Uterus (tissue), 4 donors: ENCODE measurements around the gene TMPRSS3. TPM values are rescaled to one million over a fixed set of nuclear protein-coding genes. Genes with fewer than 3 reads are reported as not detected.

Experiments used
- DNase-seq, 2 donors: peaks; one replicate each; pipeline ENCODE4 v3.0.0-alpha.2; 2019 to 2020
- H3K27ac ChIP-seq, 2 donors: fragments of 200-600 bp; sonication (generic); 1 replicate in 1 of 2; 2 replicates in 1 of 2; pipeline ENCODE4 v1.5.1; 2016 to 2018
- H3K27me3 ChIP-seq, 2 donors: fragments of 200-600 bp; sonication (generic); one replicate each; pipeline ENCODE4 v1.5.1; 2018 to 2019; ENCODE audit warnings: control low read depth in 1 of 2
- H3K36me3 ChIP-seq, 2 donors: fragments of 200-600 bp; sonication (generic); one replicate each; pipeline ENCODE4 v1.5.1; 2019; ENCODE audit warnings: control low read depth in 1 of 2
- H3K4me1 ChIP-seq, 2 donors: fragments of 200-600 bp; sonication (generic); one replicate each; pipeline ENCODE4 v1.5.1; 2018 to 2019; ENCODE audit warnings: control low read depth in 1 of 2
- H3K4me3 ChIP-seq, 2 donors: fragments of 200-600 bp; sonication (generic); 1 replicate in 1 of 2; 2 replicates in 1 of 2; pipeline ENCODE4 v1.5.1; 2018 to 2019; ENCODE audit warnings: mild to moderate bottlenecking in 1 of 2
- H3K9me3 ChIP-seq, 2 donors: fragments of 200-600 bp; sonication (generic); one replicate each; pipeline ENCODE4 v1.5.1; 2019; ENCODE audit warnings: control low read depth in 1 of 2
- POLR2A ChIP-seq, 2 donors: fragments of 450-650 bp; IDR thresholded peaks; one replicate each; pipeline ENCODE4 v1.6.1; 2016; ENCODE audit warnings: antibody characterized with exemption in 2 of 2, mild to moderate bottlenecking in 1 of 2, moderate library complexity in 1 of 2
- intact Hi-C: fragments of 100-400 bp; cut with DNase I; formaldehyde crosslinking; loops from one replicate; pipeline ENCODE4 v1.15.1; 2023; ENCODE audit warnings: low total_unique reads
- total RNA-seq, 4 donors: library from RNA; depleted of rRNA in 3 of 4; stranded (reverse); fragments of >200 nt in 3 of 4; gene quantifications; one replicate each; pipeline versions ENCODE4 v1.1.0 to v1.2.4, GENCODE V29; 2014 to 2023
- TF ChIP-seq, protein P1 (sequence below), 4 experiments: fragments of 200-600 bp in 2 of 4; fragments of 450-650 bp in 2 of 4; sonication (generic) in 2 of 4; IDR thresholded peaks; one replicate each; pipeline ENCODE4 v1.5.1; 2016 to 2019; ENCODE audit warnings: antibody characterized with exemption in 4 of 4, mild to moderate bottlenecking in 2 of 4, moderate library complexity in 1 of 4
- donor health status: DM: yes; HTN: yes; CAD: no.

The TMPRSS3 gene
- total RNA-seq, 4 donors from 2014 or later, result 0.18 to 4.4 TPM; not detected in 2

DNA sequence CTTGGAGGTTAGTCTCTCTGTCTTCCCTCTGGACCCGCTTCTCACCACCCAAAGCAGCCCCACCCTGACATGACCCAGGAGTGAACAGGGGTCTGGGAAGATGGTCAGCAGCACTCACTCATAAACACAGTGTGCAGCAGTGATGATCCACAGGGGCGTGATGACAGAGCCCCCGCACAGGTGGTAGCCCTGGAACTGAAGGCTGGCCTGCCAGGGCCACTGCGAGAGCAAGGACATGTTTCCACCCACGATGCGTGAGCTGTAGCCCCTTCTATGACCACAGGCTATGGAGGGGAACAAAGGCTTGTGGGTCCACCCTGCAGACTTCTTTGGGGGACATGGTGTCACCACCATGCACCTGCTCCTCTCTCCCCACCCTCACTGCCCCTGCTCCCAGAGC, 12.9 kb downstream of the TMPRSS3 start:
- no peaks in the 10 kb centered on the region for H3K36me3 ChIP-seq

DNA sequence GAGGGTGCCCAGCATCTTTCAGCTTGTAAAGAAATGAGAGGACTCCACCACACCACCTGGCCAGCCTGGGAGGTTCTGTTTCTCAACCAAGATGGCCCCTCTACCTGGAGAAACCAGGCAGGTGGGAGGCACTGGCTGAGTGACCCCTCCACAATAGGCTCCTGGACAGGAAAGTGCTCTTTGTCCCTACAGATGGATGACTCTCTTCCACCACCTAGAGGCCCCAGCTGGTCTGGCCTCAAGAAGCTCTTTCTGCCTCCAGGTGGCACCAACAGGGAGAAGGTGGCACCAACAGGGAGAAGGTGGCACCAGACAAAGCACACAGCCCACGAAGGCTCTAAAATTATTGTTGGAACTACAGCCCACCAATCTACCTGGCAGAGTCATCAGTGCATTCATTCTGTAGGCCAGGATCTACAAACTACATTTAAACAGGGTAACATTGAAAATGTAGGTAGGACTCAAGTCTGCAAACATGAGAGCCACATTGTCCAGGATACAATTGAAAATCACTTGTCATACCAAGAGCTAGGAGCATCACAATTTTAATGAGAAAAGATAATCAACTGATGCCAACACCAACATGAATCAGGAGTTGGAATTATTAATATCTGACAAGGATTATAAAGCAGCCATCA, 14.4 kb downstream of the TMPRSS3 start:
- Histone ChIP-seq H3K27ac (no peak overlapping the region), H3K36me3 (no peaks in the 10 kb centered on the region), H3K9me3 (peaks cover 0 to 3% of the 10 kb centered on the region in 2 donors), H3K4me1 (no peaks in the 10 kb centered on the region), H3K4me3 (no peak overlapping the region), H3K27me3 (no peaks in the 10 kb centered on the region)
- TF ChIP-seq, protein P1, sequence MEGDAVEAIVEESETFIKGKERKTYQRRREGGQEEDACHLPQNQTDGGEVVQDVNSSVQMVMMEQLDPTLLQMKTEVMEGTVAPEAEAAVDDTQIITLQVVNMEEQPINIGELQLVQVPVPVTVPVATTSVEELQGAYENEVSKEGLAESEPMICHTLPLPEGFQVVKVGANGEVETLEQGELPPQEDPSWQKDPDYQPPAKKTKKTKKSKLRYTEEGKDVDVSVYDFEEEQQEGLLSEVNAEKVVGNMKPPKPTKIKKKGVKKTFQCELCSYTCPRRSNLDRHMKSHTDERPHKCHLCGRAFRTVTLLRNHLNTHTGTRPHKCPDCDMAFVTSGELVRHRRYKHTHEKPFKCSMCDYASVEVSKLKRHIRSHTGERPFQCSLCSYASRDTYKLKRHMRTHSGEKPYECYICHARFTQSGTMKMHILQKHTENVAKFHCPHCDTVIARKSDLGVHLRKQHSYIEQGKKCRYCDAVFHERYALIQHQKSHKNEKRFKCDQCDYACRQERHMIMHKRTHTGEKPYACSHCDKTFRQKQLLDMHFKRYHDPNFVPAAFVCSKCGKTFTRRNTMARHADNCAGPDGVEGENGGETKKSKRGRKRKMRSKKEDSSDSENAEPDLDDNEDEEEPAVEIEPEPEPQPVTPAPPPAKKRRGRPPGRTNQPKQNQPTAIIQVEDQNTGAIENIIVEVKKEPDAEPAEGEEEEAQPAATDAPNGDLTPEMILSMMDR (IDR thresholded peaks at IDR 0.05), result no peak
- no peak for TF ChIP-seq POLR2A (IDR thresholded peaks at IDR 0.05)
- intact Hi-C loops, result no loop called here
- no peak for DNase-seq

More for the DNA sequence above, 12.9 kb downstream of the TMPRSS3 start:
- Histone ChIP-seq H3K9me3 (peaks cover 0 to 3% of the 10 kb centered on the region in 2 donors), H3K4me1 (no peaks in the 10 kb centered on the region), H3K27me3 (no peaks in the 10 kb centered on the region), H3K4me3 (no peak overlapping the region), H3K27ac (no peak overlapping the region)
- no peak for DNase-seq
- no peak for TF ChIP-seq POLR2A (IDR thresholded peaks at IDR 0.05)
- TF ChIP-seq, protein P1 (IDR thresholded peaks at IDR 0.05), result no peak
- intact Hi-C loops, result no loop called here

DNA sequence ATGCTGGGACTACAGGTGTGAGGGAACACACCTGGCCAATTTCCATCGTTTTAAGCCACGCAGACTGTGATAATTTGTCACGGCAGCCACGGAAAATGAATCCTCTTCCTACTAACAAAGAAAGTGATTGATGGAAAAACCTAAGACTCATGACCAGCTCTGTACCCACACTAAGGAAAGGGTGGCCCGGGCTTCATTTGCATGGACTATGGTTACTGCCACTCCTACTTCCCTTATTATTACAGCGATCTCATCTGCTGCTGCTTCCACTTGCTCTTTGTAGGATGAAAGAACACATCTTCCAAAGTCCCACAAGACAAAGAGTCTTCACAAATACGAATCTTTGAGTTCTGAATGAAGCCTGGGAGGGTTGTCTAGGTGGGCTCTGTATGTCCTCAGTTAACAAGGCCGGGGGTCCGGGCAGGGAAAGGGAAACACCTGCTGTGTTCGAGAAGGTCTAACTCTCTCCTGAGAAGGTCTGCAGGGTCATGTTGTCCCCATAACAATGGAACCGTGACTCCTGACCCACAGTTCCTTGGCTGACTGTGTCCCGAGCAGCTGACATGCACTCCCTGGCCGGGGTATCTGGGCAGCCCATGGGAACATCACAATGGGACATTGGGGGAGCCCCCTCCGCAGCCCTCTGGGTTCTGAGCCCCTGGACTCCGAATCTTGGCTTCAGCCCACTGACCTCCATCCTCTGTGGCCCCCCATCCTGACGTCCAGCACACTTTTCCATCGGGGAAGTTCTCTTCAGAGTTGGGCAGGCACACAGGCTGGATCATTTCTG, 16.2 kb downstream of the TMPRSS3 start:
- TF ChIP-seq, protein P1 (IDR thresholded peaks at IDR 0.05), result no peak
- TF ChIP-seq POLR2A (IDR thresholded peaks at IDR 0.05), result no peak
- H3K27ac ChIP-seq, result no peak overlapping the region
- DNase-seq, result no peak

DNA sequence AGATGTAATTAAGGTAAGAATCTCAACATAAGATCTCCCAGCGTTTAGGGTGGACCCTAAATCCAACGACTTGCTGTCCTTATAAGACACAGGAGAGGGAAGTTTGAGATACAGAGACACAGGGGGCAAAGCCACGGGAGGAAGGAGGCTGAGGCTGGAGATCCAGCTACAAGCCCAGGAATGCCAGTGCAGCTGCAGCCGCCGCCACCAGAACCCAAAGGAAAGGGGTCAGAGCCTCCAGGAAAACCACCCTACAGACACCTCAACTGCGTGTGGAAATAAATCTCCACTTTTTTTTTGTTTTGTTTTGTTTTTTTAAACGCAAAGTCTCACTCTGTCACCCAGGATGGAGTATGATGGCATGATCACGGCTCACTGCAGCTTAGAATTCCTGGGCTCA, 17.4 kb downstream of the TMPRSS3 start:
- Histone ChIP-seq H3K4me3 (no peak overlapping the region), H3K9me3 (peaks cover 0 to 3% of the 10 kb centered on the region in 2 donors), H3K36me3 (no peaks in the 10 kb centered on the region), H3K4me1 (no peaks in the 10 kb centered on the region), H3K27ac (no peak overlapping the region), H3K27me3 (no peaks in the 10 kb centered on the region)
- DNase-seq, result no peak
- intact Hi-C loops, result no loop called here
- TF ChIP-seq POLR2A (IDR thresholded peaks at IDR 0.05), result no peak
- TF ChIP-seq, protein P1 (IDR thresholded peaks at IDR 0.05), result no peak

More for the DNA sequence above, 16.2 kb downstream of the TMPRSS3 start:
- Histone ChIP-seq H3K36me3 (no peaks in the 10 kb centered on the region), H3K9me3 (peaks cover 0 to 3% of the 10 kb centered on the region in 2 donors), H3K4me3 (no peak overlapping the region), H3K27me3 (no peaks in the 10 kb centered on the region), H3K4me1 (no peaks in the 10 kb centered on the region)
- intact Hi-C loops, result no loop called here

DNA sequence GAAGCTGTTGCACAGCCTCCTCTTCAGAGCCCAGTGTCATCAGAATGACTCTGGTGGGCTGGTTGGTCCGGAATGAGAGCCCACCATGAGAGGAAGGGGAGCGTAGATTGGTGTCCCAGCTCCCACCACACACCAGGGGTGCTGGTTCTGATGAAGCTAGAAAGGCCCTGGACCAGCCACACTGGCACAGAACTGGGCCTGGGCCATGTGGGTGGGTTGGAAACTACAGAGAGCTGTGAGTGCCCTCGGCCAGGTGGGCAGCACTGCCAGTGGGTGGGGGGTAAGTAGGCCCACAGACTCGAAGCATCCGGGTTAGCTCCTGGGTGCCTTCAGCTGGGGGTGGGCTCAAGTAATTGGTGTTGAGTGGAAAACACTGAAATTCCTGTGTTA, 17.9 kb downstream of the TMPRSS3 start:
- H3K4me3 ChIP-seq, result no peak overlapping the region
- no peaks in the 10 kb centered on the region for H3K4me1 ChIP-seq
- DNase-seq, result no peak
- no peak overlapping the region for H3K27ac ChIP-seq
- intact Hi-C loops, result no loop called here
- H3K27me3 ChIP-seq, result no peaks in the 10 kb centered on the region
- H3K9me3 ChIP-seq, result peaks cover 0 to 3% of the 10 kb centered on the region in 2 donors
- no peak for TF ChIP-seq POLR2A (IDR thresholded peaks at IDR 0.05)
- TF ChIP-seq, protein P1 (IDR thresholded peaks at IDR 0.05), result no peak
- H3K36me3 ChIP-seq, result no peaks in the 10 kb centered on the region
